DMS53 treated with DMSO at 0.1 percent for 48 hours (cell line): ENCODE measurements around the gene PDE9A.

Experiments used
- DNase-seq: peaks from one replicate; lab custom pipeline; 2025; ENCODE audit not compliant: unreplicated experiment; lab: John Stamatoyannopoulos, UW

PDE9A gene

GRCh38 chr21:42684109-42684916 lies 30.9 kb downstream of the PDE9A start:
- no peak for DNase-seq

- no peak for DNase-seq
Observed at GRCh38 chr21:42685036-42685435, 31.6 kb downstream of the PDE9A start.

GRCh38 chr21:42685954-42686500 lies 32.6 kb downstream of the PDE9A start:
- no peak for DNase-seq

- DNase-seq: no peak
Observed at GRCh38 chr21:42687796-42688195, 34.4 kb downstream of the PDE9A start.

DNA sequence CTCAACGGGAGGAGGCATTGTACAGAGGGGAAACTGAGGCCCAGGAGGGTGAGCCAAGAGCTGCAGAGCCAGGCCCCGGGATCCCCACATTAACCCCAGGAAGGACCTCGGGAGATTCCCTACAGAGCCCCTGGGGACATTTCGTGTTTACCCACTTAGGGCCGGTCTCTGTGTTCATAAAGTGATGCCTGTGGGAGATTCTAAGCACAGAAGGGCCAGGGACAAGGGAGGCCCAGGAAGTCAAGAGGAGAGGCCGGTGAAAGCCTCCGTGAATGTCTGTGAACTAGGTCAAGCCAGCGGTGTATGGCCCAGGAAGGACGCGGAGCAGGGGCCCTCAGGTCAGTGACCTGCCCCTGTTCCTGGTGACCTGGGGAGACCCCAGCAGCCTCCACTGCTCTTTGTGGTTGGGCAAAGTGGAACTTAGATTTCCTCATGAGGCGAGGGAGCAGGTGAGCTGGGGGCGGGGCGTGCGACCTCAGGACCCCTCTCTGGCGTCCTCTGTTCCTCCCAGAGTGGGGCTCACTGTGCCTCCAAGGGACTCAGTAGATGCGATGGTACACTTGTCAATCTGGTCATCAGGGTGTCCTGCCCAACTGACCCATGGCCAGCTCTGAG lies 34.9 kb downstream of the PDE9A start:
- no peak for DNase-seq

DNA sequence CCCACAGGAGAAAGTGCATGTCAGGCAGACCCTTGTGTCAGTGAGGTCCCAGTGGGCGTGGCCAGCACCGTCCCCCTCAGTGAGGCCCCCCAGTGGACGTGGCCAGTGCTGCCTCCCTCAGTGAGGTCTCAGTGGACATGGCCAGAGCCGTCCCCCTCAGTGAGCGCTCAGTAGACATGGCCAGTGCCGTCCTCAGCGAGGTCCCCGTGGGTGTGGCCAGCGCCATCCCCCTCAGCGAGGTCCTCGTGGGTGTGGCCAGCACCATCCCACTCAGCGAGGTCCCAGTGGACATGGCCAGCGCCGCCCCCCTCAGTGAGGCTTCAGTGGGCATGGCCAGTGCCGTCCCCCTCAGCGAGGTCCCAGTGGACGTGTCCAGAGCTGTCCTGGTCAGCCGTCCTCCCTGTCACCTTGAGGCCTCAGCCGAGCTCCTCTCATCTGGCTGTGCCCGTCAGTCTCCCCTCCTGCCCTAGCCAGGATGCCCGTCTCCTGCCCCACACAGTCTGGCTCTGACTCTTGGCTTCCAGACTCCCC lies 35.5 kb downstream of the PDE9A start:
- no peak for DNase-seq

GRCh38 chr21:42690586-42690985 lies 37.2 kb downstream of the PDE9A start:
- no peak for DNase-seq

GRCh38 chr21:42691901-42692559 lies 38.6 kb downstream of the PDE9A start:
- no peak for DNase-seq

- no peak for DNase-seq
Observed at GRCh38 chr21:42692688-42693087, 39.3 kb downstream of the PDE9A start.

DNA sequence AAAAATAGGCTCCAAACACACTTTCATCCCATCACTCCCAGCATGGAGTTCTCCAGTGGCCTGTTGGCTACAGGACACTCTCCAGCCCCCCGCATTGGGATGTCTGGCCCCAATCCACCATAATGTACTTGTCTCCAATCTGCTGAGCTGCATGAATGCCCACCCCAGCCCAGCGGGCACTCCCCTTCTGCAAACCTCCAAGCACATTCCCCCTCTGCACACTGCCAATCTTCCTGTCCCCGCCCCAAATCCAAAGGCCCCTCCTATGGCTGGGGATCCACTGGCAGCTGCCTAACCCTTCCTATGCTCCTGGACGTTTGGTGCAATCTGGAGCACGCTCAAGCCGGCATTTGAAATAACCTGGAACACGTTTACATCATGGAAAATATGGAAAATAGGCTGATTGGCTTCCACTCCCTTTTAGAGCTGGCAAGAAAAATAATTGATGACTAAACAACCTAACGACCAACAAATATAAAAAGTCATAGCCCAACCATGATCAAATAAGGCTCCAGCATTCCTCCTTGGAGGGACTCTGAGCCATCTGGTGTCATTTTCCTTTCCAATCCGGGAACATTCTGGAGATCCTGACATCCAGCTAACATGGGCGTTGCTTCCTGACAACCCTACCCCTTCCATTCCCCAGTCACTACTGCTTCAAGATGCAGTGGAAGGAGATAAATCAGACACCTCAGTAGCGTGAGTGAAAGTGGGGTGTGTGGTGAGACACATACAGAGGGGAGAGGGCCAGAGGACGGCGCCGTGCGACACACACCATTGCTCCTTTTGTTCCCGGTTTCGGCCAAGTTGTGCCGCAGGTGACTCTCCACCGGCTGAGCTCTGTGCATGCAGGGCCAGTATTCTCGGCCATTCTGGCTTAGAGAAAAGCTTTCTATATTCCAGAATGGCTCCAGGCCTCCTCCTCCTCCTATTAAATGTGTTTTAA lies 41.6 kb downstream of the PDE9A start:
- no peak for DNase-seq

- DNase-seq: no peak
Observed at GRCh38 chr21:42695697-42696380, 42.4 kb downstream of the PDE9A start.

DNA sequence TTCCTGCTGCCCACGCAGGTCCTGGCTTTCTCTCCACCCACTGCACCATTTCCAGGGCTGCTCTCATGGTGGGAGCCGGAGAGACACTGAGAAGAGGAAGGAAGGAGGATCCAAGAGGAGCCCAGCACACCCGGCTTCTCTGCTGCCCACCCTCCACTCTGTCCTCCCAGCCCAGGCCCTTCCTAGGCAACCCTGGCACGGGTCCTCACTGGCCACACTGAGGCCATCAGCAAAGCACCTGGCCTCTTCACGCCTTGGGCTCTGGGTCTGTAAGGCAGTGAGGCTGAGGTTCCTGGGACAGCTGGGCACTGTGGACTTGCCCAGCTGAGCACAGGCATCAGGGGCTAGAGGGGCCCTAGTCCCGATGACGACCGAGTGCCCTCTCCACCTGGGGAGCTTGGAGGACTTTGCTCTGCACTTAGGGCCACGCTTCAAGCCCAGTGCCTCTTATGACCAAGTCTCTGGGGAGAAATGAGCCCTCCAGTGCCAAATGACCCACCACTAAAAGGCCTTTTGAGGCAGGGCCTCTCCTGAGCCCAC lies 43.1 kb downstream of the PDE9A start:
- DNase-seq: no peak

DNA sequence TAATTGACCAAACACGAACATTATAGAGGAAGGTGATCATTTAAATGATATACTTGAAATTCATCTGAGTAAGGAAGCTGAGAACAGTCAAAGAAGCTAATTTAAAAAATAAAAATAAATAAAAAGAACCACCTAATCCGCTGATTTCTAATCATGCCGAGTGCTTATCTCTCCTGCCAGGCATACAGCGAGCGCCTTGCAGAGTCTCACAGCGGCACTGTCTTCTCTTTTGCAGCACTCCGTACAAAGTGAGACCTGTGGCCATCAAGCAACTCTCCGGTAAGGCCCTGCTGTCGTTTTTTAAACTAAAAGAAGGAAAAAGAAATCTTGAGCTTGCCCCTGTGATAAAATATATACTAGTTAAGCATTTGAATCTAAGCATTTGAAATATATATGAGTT lies 45.3 kb downstream of the PDE9A start:
- DNase-seq: no peak

DNA sequence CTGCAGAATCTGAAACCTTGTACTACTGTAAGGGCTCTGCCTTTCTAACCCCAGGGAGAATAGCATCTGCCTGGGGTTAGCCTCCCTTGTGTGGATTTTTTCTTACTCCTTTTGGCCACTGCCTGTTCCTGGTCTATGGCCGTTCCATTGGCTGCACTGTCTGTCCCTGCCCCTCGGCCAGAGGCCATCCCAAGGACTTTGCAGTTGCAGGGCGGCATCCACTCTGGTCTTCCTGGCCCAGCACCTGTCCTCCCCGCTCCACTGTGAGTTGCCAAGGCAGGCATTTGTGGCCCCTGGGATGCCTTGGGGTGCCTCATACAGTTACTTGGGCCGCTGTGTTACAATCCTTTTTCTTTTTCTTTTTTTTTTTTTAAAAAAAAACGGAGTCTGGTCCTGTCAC lies 45.8 kb downstream of the PDE9A start:
- no peak for DNase-seq

DNA sequence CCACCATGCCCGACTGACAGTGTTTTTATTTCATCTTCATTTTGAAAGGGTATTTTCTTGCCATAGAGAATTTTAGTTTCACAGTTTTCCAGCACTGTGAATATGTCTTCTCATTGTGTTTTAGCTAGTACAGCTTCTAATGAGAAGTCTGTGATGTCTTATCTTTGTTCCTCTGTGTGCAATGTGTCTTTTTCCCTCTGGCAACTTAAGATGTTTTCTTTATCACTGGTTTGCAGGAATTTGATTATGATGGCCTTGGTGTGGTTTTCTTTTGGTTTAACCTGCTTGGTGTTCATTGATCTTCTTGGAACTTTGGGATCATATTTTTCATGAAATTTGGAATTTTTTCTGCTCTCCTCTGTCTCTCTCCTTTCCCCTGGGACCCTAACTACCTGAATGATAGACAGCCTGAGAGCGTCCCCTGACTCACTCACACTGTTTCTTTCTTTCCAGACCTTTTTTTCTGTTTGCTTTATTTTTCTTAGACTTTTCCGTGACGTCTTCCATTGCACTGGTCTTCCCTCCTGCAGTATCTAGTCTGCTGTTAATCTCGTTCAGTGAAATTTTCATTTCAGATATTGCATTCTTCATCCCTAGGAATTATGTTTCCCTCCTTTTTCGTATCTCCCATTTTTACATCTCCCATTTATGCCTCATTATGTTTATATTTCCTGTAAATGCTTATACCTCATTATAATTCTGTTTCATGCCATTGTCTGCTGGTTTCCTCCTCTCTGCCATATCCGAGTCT lies 48.5 kb downstream of the PDE9A start:
- no peak for DNase-seq

DNA sequence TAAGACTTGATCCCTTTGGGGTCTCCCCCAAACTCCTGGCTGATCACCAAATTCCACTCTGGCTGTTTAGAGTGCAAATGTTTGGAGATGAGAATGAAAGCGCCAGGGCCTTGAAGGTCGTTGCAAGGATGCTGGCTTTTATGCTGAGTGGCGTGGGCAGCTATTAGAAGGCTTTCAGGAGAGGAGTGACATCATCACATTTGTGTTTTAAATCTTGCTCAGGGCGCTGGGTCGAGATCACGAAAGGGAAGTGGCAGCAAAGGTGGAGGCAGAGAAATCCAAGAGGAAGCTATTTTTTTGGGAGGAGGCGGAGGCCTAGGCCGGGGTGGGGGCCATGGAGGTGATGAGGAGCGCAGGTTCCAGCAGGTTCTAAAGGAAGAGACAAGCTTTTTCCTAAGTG lies 49.3 kb downstream of the PDE9A start:
- DNase-seq: no peak

DNA sequence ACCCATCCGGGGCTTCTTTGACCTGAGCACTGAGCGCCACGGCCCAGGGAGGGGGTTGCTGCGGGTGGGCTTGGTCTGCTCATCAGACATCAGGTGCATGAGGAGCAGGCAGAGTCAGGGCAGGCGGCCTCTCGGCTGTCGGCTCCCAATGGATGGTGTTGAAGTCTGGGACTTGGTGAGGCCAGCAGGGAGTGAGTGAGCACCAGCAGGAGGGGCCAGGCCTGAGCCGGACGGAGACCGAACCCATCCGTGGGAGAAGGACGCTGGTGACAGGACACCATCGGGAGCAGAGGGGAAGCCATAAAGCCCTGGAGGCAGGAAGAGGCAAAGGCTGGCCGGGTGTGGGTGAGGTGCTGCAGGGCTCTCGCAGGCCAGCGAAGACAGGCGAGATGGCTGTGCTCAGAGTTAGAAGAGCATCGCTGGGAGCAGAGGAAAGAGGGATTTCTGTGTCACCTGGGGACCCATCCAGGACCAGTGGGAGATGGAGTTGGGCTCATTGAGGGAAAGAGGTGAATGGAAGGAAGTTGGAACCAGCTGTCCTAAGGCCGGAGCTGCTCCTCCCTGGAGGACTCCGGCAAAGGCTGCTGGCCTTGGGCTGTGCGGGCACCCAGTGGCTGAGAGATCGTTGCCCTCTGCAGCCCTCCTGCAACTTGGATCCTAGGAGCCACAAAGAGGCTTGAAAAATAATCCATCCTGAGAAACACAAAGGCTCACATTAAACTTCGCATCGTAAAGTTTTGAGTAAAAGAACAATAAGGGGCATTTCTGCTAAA lies 49.9 kb downstream of the PDE9A start:
- no peak for DNase-seq

- DNase-seq: no peak
Observed at GRCh38 chr21:42703965-42704364, 50.5 kb downstream of the PDE9A start.
